Measurements from ENCODE around the gene CSKMT.

GRCh38 chr11:62702246-62702645 is 37.1 kb downstream of the CSKMT start:
- no peak for TF ChIP-seq CTCF (IDR thresholded peaks at IDR 0.05; ENCODE audit: borderline replicate concordance, extremely low read depth, low read length, poor library complexity, severe bottlenecking)
- TF ChIP-seq EZH2 (IDR thresholded peaks at IDR 0.05; ENCODE audit: borderline replicate concordance, low read depth, low read length, severe bottlenecking), result no peak
